DND-41 (cell line): Measurements from ENCODE around the gene SERPINH1.

Source experiments
- ATAC-seq: fragments of 200-7000 bp; cut with Tn5 transposase; 3 replicates; pipeline ENCODE4 v1.9.1; 2021; ENCODE audit warnings: low read depth; ENCODE audit not compliant: insufficient read depth
- DNase-seq: peaks from one replicate; pipeline ENCODE4 v3.0.0-alpha.2; 2020
- H2AFZ ChIP-seq: 2 replicates; pipeline ENCODE4 v1.6.0; 2012; ENCODE audit warnings: low read depth, low read length
- H3K27ac ChIP-seq: 2 replicates; pipeline ENCODE4 v1.5.1; 2012; ENCODE audit warnings: low read length, inconsistent platforms
- H3K27me3 ChIP-seq: fragments of 200-600 bp; sonication (generic); 2 replicates; pipeline ENCODE4 v1.6.0; 2012; ENCODE audit warnings: low read length, mild to moderate bottlenecking, inconsistent platforms; ENCODE audit not compliant: insufficient read depth, poor library complexity
- H3K36me3 ChIP-seq: 2 replicates; pipeline ENCODE4 v1.5.1; 2012; ENCODE audit warnings: low read length, inconsistent platforms; ENCODE audit not compliant: insufficient read depth
- H3K4me1 ChIP-seq: 2 replicates; pipeline ENCODE4 v1.5.1; 2012; ENCODE audit warnings: mild to moderate bottlenecking, low read length; ENCODE audit not compliant: insufficient read depth
- H3K4me2 ChIP-seq: 2 replicates; pipeline ENCODE4 v1.6.0; 2012; ENCODE audit warnings: mild to moderate bottlenecking, moderate library complexity, low read length, inconsistent platforms; ENCODE audit not compliant: insufficient read depth
- H3K4me3 ChIP-seq, 2 experiments: fragments of 200-600 bp in 1 of 2; shearing (Covaris generic) in 1 of 2; 2 replicates each; pipeline ENCODE4 v1.5.1; 2012 to 2016; ENCODE audit warnings: inconsistent platforms in 2 of 2, low read length in 2 of 2, mild to moderate bottlenecking in 2 of 2, low read depth in 1 of 2, moderate library complexity in 1 of 2
- H3K79me2 ChIP-seq: 2 replicates; pipeline ENCODE4 v1.6.0; 2012; ENCODE audit warnings: low read length, inconsistent platforms; ENCODE audit not compliant: insufficient read depth
- H3K9ac ChIP-seq: 2 replicates; pipeline ENCODE4 v1.6.0; 2012; ENCODE audit warnings: low read depth, mild to moderate bottlenecking, inconsistent platforms, low read length, moderate library complexity
- H3K9me3 ChIP-seq: 2 replicates; pipeline ENCODE4 v1.5.1; 2012; ENCODE audit warnings: low read length, moderate library complexity, mild to moderate bottlenecking, inconsistent platforms; ENCODE audit not compliant: insufficient read depth, severe bottlenecking
- H4K20me1 ChIP-seq: 2 replicates; pipeline ENCODE4 v1.6.0; 2012; ENCODE audit warnings: low read length; ENCODE audit not compliant: insufficient read depth
- CTCF ChIP-seq: IDR thresholded peaks from 2 replicates; pipeline ENCODE4 v1.5.1; 2012; ENCODE audit warnings: borderline replicate concordance, low read length, moderate library complexity, mild to moderate bottlenecking; ENCODE audit not compliant: poor library complexity, severe bottlenecking; ENCODE audit errors: extremely low read depth
- EZH2 ChIP-seq: IDR thresholded peaks from 3 replicates; pipeline ENCODE4 v1.6.1; 2012; ENCODE audit warnings: borderline replicate concordance, low read depth, mild to moderate bottlenecking, moderate library complexity, low read length, inconsistent platforms; ENCODE audit not compliant: severe bottlenecking

The SERPINH1 gene

DNA sequence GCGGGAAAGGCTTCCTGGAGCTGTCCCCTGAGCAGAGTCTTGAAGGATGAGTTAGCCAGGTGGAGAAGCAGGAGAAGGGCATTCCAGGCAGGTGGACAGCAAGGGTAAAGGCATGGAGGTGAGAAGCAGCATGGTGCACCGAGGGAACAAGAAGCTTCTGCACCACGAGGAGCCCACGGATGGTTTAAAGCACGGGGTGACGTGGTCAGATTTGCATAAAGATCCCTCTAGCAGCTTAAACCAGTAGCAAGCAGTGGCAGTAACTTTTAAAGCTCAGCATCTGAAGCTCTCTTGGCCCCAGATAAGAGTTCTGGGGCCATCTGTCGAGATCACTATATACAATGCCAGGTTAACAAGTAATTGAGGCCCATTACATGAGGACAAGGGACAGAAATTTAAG is 36.8 kb downstream of the SERPINH1 start:
- peaks cover 17% of the 10 kb centered on the region for H3K27me3 ChIP-seq

GRCh38 chr11:75600356-75600755 is 38.3 kb downstream of the SERPINH1 start:
- Histone ChIP-seq H3K4me1 (no peaks in the 10 kb centered on the region), H3K4me2 (no peak overlapping the region), H3K27me3 (peaks cover 26% of the 10 kb centered on the region), H2AFZ (no peak overlapping the region), H3K4me3 (no peak overlapping the region), H3K9ac (no peak overlapping the region), H4K20me1 (no peaks in the 10 kb centered on the region), H3K27ac (no peak overlapping the region), H3K79me2 (no peaks in the 10 kb centered on the region), H3K36me3 (no peaks in the 10 kb centered on the region), H3K9me3 (no peaks in the 10 kb centered on the region)
- ATAC-seq (no peak), DNase-seq (no peak)
- no peak for TF ChIP-seq EZH2
- no peak for TF ChIP-seq CTCF

More for the DNA sequence above, 36.8 kb downstream of the SERPINH1 start:
- TF ChIP-seq CTCF (no peak), EZH2 (no peak)
- ATAC-seq (no peak), DNase-seq (no peak)
- Histone ChIP-seq H3K4me2 (no peak overlapping the region), H2AFZ (no peak overlapping the region), H4K20me1 (no peaks in the 10 kb centered on the region), H3K9ac (no peak overlapping the region), H3K27ac (no peak overlapping the region), H3K9me3 (no peaks in the 10 kb centered on the region), H3K36me3 (no peaks in the 10 kb centered on the region), H3K79me2 (no peaks in the 10 kb centered on the region), H3K4me1 (no peaks in the 10 kb centered on the region), H3K4me3 (no peak overlapping the region)

- Histone ChIP-seq H2AFZ (no peak overlapping the region), H3K4me3 (no peak overlapping the region), H3K9me3 (no peaks in the 10 kb centered on the region), H3K4me2 (no peak overlapping the region), H3K9ac (no peak overlapping the region), H3K36me3 (no peaks in the 10 kb centered on the region), H3K27ac (no peak overlapping the region), H4K20me1 (no peaks in the 10 kb centered on the region), H3K4me1 (no peaks in the 10 kb centered on the region), H3K27me3 (peaks cover 29% of the 10 kb centered on the region), H3K79me2 (no peaks in the 10 kb centered on the region)
- no peak for DNase-seq
- TF ChIP-seq EZH2: no peak
- no peak for TF ChIP-seq CTCF
- no peak for ATAC-seq
These were observed 39.4 kb downstream of the SERPINH1 start for GRCh38 chr11:75601494-75601893.

GRCh38 chr11:75602951-75603350 is 40.9 kb downstream of the SERPINH1 start:
- DNase-seq (no peak), ATAC-seq (0 out of 3 replicates have a peak, but pooled peaks have one; percentile 55)
- Histone ChIP-seq H3K4me2 (no peak overlapping the region), H4K20me1 (0 out of 2 replicates have a peak, but pooled peaks cover 2% of the 10 kb centered on the region), H2AFZ (no peak overlapping the region), H3K27ac (no peak overlapping the region), H3K27me3 (peaks cover 44% of the 10 kb centered on the region), H3K79me2 (no peaks in the 10 kb centered on the region), H3K36me3 (no peaks in the 10 kb centered on the region), H3K9ac (no peak overlapping the region), H3K9me3 (no peaks in the 10 kb centered on the region), H3K4me1 (no peaks in the 10 kb centered on the region), H3K4me3 (no peak overlapping the region)
- TF ChIP-seq CTCF: no peak
- TF ChIP-seq EZH2: no peak
